ELF-1 (cell line): ENCODE measurements around the gene PDZD4.

Experiments
- DNase-seq: peaks from one replicate; pipeline ENCODE4 v3.0.0-alpha.2; 2016; ENCODE audit warnings: low read depth, low spot score

PDZD4 gene

GRCh38 chrX:153829799-153830639 lies at the start of gene PDZD4:
Gene PDZD4 (minus strand): TSS chrX:153830544. CDS start chrX:153830298, 246 bp downstream.
- no peak for DNase-seq

- DNase-seq = no peak
These were observed 49.5 kb upstream of the PDZD4 start for GRCh38 chrX:153879741-153880439.

GRCh38 chrX:153878969-153879653 lies 48.8 kb upstream of the PDZD4 start:
- peak; percentile 88 for DNase-seq

GRCh38 chrX:153878345-153878744 lies 48.0 kb upstream of the PDZD4 start:
- no peak for DNase-seq

- no peak for DNase-seq
These were observed 47.4 kb upstream of the PDZD4 start for GRCh38 chrX:153877571-153878261.

GRCh38 chrX:153876112-153876491 lies 45.8 kb upstream of the PDZD4 start:
- DNase-seq = no peak

- DNase-seq = peak; percentile 94
These were observed 45.2 kb upstream of the PDZD4 start for GRCh38 chrX:153875391-153876111.

- no peak for DNase-seq
These were observed 44.2 kb upstream of the PDZD4 start for GRCh38 chrX:153874366-153875125.

- DNase-seq = no peak
These were observed 43.7 kb upstream of the PDZD4 start for GRCh38 chrX:153874085-153874365.

GRCh38 chrX:153873282-153874084 lies 43.1 kb upstream of the PDZD4 start:
- DNase-seq = peak; percentile 94

GRCh38 chrX:153871946-153872878 lies 41.9 kb upstream of the PDZD4 start:
- no peak for DNase-seq

- DNase-seq = peak; percentile 66
These were observed 41.1 kb upstream of the PDZD4 start for GRCh38 chrX:153871451-153871850.

- no peak for DNase-seq
These were observed 40.5 kb upstream of the PDZD4 start for GRCh38 chrX:153870791-153871360.

- DNase-seq = no peak
These were observed 39.9 kb upstream of the PDZD4 start for GRCh38 chrX:153870288-153870690.

GRCh38 chrX:153869473-153870287 lies 39.3 kb upstream of the PDZD4 start:
- no peak for DNase-seq

GRCh38 chrX:153868576-153869472 lies 38.5 kb upstream of the PDZD4 start:
- no peak for DNase-seq
